Activated CD4-positive, alpha-beta T cell treated with anti-CD3 and anti-CD28 coated beads, Interleukin-2, Interleukin-4, amounts not matched to agents 100 ng/mL and 50 ng/mL, durations not matched to agents 16 hours and 8 hours (primary cell): Measurements from ENCODE around the gene CARS2.
A peak's percentile ranks its signal among the peaks of the same experiment; 100 is the strongest.
"Not testable (repeated sequence)": the region's sequence is repeated elsewhere in the genome, so short reads cannot be mapped to it uniquely, and the experiment has no call there.

Experiments
- DNase-seq: peaks from one replicate; pipeline ENCODE4 v3.0.0-alpha.2; 2020; ENCODE audit warnings: low spot score

Gene CARS2

GRCh38 chr13:110616103-110617101 lies 89.5 kb downstream of the CARS2 start:
- DNase-seq = peak; percentile 38

- peak; percentile 93 for DNase-seq
Observed at GRCh38 chr13:110615322-110616102, 90.4 kb downstream of the CARS2 start, which contains the start of gene NAXD. TSS of gene NAXD (plus strand) at chr13:110615545. CDS start at chr13:110615602, 57 bp downstream.

- DNase-seq = no peak
Observed at GRCh38 chr13:110615005-110615321, 91.0 kb downstream of the CARS2 start.

- peak; percentile 65 for DNase-seq
Observed at GRCh38 chr13:110610955-110611595, 94.8 kb downstream of the CARS2 start.

GRCh38 chr13:110607675-110608224 lies 98.2 kb downstream of the CARS2 start:
- DNase-seq = no peak

GRCh38 chr13:110606281-110606680 lies 99.6 kb downstream of the CARS2 start:
- not testable (repeated sequence) for DNase-seq

- DNase-seq = no peak
Observed at GRCh38 chr13:110605132-110605531, 100.8 kb downstream of the CARS2 start.

GRCh38 chr13:110600980-110601379 lies 104.9 kb downstream of the CARS2 start:
- no peak for DNase-seq

- no peak for DNase-seq
Observed at GRCh38 chr13:110600261-110600819, 105.6 kb downstream of the CARS2 start.

- DNase-seq = no peak
Observed at GRCh38 chr13:110597041-110597689, 108.8 kb downstream of the CARS2 start.

GRCh38 chr13:110593430-110594130 lies 112.3 kb downstream of the CARS2 start:
- DNase-seq = peak; percentile 46

GRCh38 chr13:110592665-110593064 lies 113.3 kb downstream of the CARS2 start:
- no peak for DNase-seq
